Erythroblast (primary cell): Measurements from ENCODE around the gene SOX14.

Experiments
- GATA1 ChIP-seq: IDR thresholded peaks from 2 replicates; pipeline ENCODE4 v1.6.1; 2011; ENCODE audit warnings: low read depth, mild to moderate bottlenecking, control low read depth, low read length, moderate library complexity
- POLR2A ChIP-seq: IDR thresholded peaks from 2 replicates; pipeline ENCODE4 v1.6.1; 2011; ENCODE audit warnings: mild to moderate bottlenecking, low read length

DNA sequence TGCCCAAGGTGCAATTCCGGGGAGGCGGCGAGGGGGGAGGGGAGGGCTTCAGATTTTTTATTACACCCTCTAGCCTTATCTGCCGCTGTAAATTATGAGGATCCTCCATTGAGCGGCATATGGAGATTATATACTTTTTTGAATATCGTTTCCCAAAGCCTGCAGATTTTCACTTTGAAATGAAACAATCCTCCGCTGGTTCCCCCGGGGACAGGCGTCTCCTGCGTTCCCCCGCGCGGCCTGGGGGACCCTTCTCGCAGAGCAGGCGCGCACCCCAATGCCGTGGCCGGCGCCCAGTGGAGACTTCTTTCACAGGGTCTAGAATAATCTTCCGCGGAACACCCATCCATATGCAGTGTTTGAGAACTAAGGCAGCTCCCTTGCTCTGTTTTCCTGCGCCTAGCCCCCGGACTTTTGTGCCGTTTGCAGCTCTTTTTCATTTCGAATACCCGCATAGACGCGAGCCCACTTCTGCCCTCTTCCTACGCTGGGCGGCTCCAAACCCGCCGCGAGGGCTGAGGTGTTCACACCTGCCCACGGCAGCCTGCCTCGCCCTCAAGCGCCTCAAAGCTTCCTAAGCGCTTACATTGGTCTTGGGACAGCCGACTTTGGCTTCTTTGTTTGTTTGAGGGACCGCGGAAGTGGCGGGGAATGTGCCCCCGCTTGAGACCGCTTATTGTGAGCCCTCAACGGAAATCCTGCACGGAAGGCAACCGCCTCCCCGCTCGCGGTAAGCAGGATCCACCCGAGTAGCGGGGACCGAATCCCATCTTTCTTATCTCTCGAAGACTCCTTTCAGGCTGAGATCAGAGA is 7.5 kb downstream of the SOX14 start:
- no peak for TF ChIP-seq POLR2A
- no peak for TF ChIP-seq GATA1
